GM19395 (cell line): ENCODE data around the gene CAPN11.

Experiments used
- ATAC-seq: cut with Tn5 transposase; IDR thresholded peaks from one replicate; pipeline ENCODE4 v1.9.1; 2021; ENCODE audit warnings: mild to moderate bottlenecking, moderate library complexity; ENCODE audit not compliant: unreplicated experiment

The CAPN11 gene

GRCh38 chr6:44158770-44159228 is at the start of gene CAPN11:
Gene CAPN11 (plus strand): TSS chr6:44158820. CDS start chr6:44158849, 29 bp downstream.
- ATAC-seq, result no peak

GRCh38 chr6:44109212-44109611 is 49.4 kb upstream of the CAPN11 start:
- ATAC-seq, result no peak

- ATAC-seq, result no peak
Observed at GRCh38 chr6:44110005-44110676, 48.5 kb upstream of the CAPN11 start.

- no peak for ATAC-seq
Observed at GRCh38 chr6:44110966-44111365, 47.7 kb upstream of the CAPN11 start.

GRCh38 chr6:44111434-44112417 is 46.9 kb upstream of the CAPN11 start:
- no peak for ATAC-seq

GRCh38 chr6:44113414-44113813 is 45.2 kb upstream of the CAPN11 start:
- no peak for ATAC-seq

- no peak for ATAC-seq
Observed at GRCh38 chr6:44115866-44116265, 42.8 kb upstream of the CAPN11 start.

GRCh38 chr6:44116641-44117382 is 41.8 kb upstream of the CAPN11 start:
- no peak for ATAC-seq

GRCh38 chr6:44117397-44118128 is 41.1 kb upstream of the CAPN11 start:
- no peak for ATAC-seq

GRCh38 chr6:44119704-44120262 is 38.8 kb upstream of the CAPN11 start:
- no peak for ATAC-seq

GRCh38 chr6:44120692-44121443 is 37.8 kb upstream of the CAPN11 start:
- no peak for ATAC-seq

GRCh38 chr6:44122801-44123200 is 35.8 kb upstream of the CAPN11 start:
- no peak for ATAC-seq

GRCh38 chr6:44123544-44123943 is 35.1 kb upstream of the CAPN11 start:
- no peak for ATAC-seq

GRCh38 chr6:44126320-44127149 is 32.1 kb upstream of the CAPN11 start:
- peak; percentile 60 for ATAC-seq

- ATAC-seq, result peak; percentile 59
Observed at GRCh38 chr6:44127186-44128019, 31.2 kb upstream of the CAPN11 start, which contains the start of the genes MRPL14 and TMEM63B. Gene MRPL14 (minus strand): TSS chr6:44127452. CDS start chr6:44116611, 10,841 bp downstream. Gene TMEM63B (plus strand): TSS chr6:44127554. CDS start chr6:44134585, 7,031 bp downstream.

GRCh38 chr6:44128020-44128917 is 30.4 kb upstream of the CAPN11 start:
- peak; percentile 31 for ATAC-seq
